Activated CD4-positive, alpha-beta T cell treated with anti-CD3 and anti-CD28 coated beads for 36 hours (primary cell): ENCODE data around the gene C9. TPM values are rescaled to one million over a fixed set of nuclear protein-coding genes. Genes with fewer than 3 reads are reported as not detected.
"Not testable (repeated sequence)": the region's sequence is repeated elsewhere in the genome, so short reads cannot be mapped to it uniquely, and the experiment has no call there.

ENCODE experiments used
- ATAC-seq: fragments of 200-7000 bp; cut with Tn5 transposase; one replicate; pipeline ENCODE4 v1.10.0; 2021; ENCODE audit warnings: mild to moderate bottlenecking, moderate library complexity
- CTCF ChIA-PET: fragments of 350-600 bp; sonication (Branson Sonifier 250); formaldehyde crosslinking; loops from one replicate; lab custom pipeline; 2021; ENCODE audit warnings: antibody characterized with exemption; lab: Charles Lee
- POLR2A ChIA-PET: fragments of 350-600 bp; sonication (Branson Sonifier 250); formaldehyde crosslinking; loops from one replicate; lab custom pipeline; 2021; ENCODE audit warnings: antibody characterized with exemption, inconsistent platforms; lab: Charles Lee
- DNase-seq: peaks from one replicate; pipeline ENCODE4 v3.0.0-alpha.2; 2020
- H3K27ac Mint-ChIP-seq: one replicate; pipeline ENCODE4 v1.8.0; 2021; ENCODE audit warnings: mixed read lengths
- H3K27me3 Mint-ChIP-seq: one replicate; pipeline ENCODE4 v1.8.0; 2021; ENCODE audit warnings: mixed read lengths
- H3K36me3 Mint-ChIP-seq: one replicate; pipeline ENCODE4 v1.8.0; 2021; ENCODE audit warnings: low read depth, mixed read lengths
- H3K4me1 Mint-ChIP-seq: one replicate; pipeline ENCODE4 v1.8.0; 2021; ENCODE audit warnings: mixed read lengths
- H3K4me3 Mint-ChIP-seq: one replicate; pipeline ENCODE4 v1.8.0; 2021; ENCODE audit warnings: mild to moderate bottlenecking, moderate library complexity, mixed read lengths
- H3K9me3 Mint-ChIP-seq: one replicate; pipeline ENCODE4 v1.8.0; 2021; ENCODE audit warnings: low read depth, mixed read lengths
- intact Hi-C, 2 experiments: fragments of 100-400 bp; cut with DNase I in 1 of 2; cut with micrococcal nuclease in 1 of 2; formaldehyde crosslinking; loops; one replicate each; pipeline versions ENCODE4 v1.14.2 to v1.15.1; 2022 to 2024; cut with DNase I, micrococcal nuclease
- total RNA-seq, 2 experiments: library from RNA; stranded (reverse); gene quantifications; one replicate each; pipeline ENCODE4 v1.2.3, GENCODE V29; 2021

Gene C9
- total RNA-seq, 2 experiments from 2014 or later = not detected

GRCh38 chr5:39284552-39284951 lies 79.7 kb downstream of the C9 start:
- Mint-ChIP-seq H3K4me1 (peaks cover 34% of the 10 kb centered on the region), H3K4me3 (no peak overlapping the region), H3K36me3 (peaks cover 13% of the 10 kb centered on the region), H3K27ac (no peak overlapping the region), H3K9me3 (peaks cover 10% of the 10 kb centered on the region), H3K27me3 (peaks cover 2% of the 10 kb centered on the region)
- ATAC-seq (no peak), DNase-seq (no peak)
- ChIA-PET POLR2A (no interaction called here), CTCF (interaction anchor here (0.9 to 11.9 kb wide), 7 partner anchors 10 to 266 kb away, joined by 3 to 165 read pairs (median 14); partner anchors contain the start of gene FYB1)
- intact Hi-C loops = loop anchor here (5.0 kb wide), 2 partner anchors 277 to 282 kb away; no protein-coding TSS in a partner anchor

GRCh38 chr5:39283231-39283818 lies 81.0 kb downstream of the C9 start:
- Mint-ChIP-seq H3K36me3 (peaks cover 18% of the 10 kb centered on the region), H3K27me3 (peaks cover 2% of the 10 kb centered on the region), H3K4me1 (peaks cover 45% of the 10 kb centered on the region), H3K9me3 (peaks cover 17% of the 10 kb centered on the region), H3K27ac (peak overlapping the region; percentile 91), H3K4me3 (no peak overlapping the region)
- ATAC-seq (peak; percentile 99), DNase-seq (peak; percentile 72)
- POLR2A ChIA-PET = no interaction called here
- CTCF ChIA-PET = interaction anchor here (0.6 to 11.9 kb wide), 34 partner anchors 9 to 365 kb away, joined by 3 to 165 read pairs (median 4); partner anchors contain the start of gene FYB1
- intact Hi-C loops = loop anchor here (1.0 to 5.0 kb wide), 5 partner anchors 66 to 281 kb away; partner anchors contain the start of gene RICTOR (in 1 of the 2)

- peaks cover 2% of the 10 kb centered on the region for H3K27me3 Mint-ChIP-seq
- intact Hi-C loops = loop anchor here (2.0 to 5.0 kb wide), 3 partner anchors 208 to 280 kb away; partner anchors contain the start of gene RICTOR (in 1 of the 2)
- H3K36me3 Mint-ChIP-seq = peaks cover 18% of the 10 kb centered on the region
- CTCF ChIA-PET = interaction anchor here (0.6 to 11.9 kb wide), 26 partner anchors 8 to 277 kb away, joined by 3 to 165 read pairs (median 4); partner anchors contain the start of gene FYB1
- H3K27ac Mint-ChIP-seq = no peak overlapping the region
- no peak overlapping the region for H3K4me3 Mint-ChIP-seq
- peaks cover 17% of the 10 kb centered on the region for H3K9me3 Mint-ChIP-seq
- POLR2A ChIA-PET = interaction anchor here (0.6 kb wide), 1 partner anchor 63 kb away, joined by 4 read pairs; the partner anchor contains the start of gene FYB1
- ATAC-seq (no peak), DNase-seq (no peak)
- H3K4me1 Mint-ChIP-seq = peaks cover 48% of the 10 kb centered on the region
These were observed 81.7 kb downstream of the C9 start for GRCh38 chr5:39282561-39282960.

- ATAC-seq, H3K27me3 Mint-ChIP-seq, H3K4me3 Mint-ChIP-seq, POLR2A ChIA-PET, DNase-seq: not testable (repeated sequence)
- Mint-ChIP-seq H3K9me3 (peaks cover 14% of the 10 kb centered on the region), H3K4me1 (peaks cover 56% of the 10 kb centered on the region), H3K36me3 (peaks cover 20% of the 10 kb centered on the region), H3K27ac (peak overlapping the region; percentile 69)
- CTCF ChIA-PET = interaction anchor here (0.8 kb wide), 1 partner anchor 59 kb away, joined by 3 read pairs; no protein-coding TSS in a partner anchor
- intact Hi-C loops = loop anchor here in 1 of 2 experiments (2.0 kb wide), 2 partner anchors 59 to 201 kb away; partner anchors contain the start of gene RICTOR
These were observed 88.4 kb downstream of the C9 start for GRCh38 chr5:39275865-39276264.

GRCh38 chr5:39274398-39275085 lies 89.8 kb downstream of the C9 start:
- H3K4me1 Mint-ChIP-seq = peaks cover 48% of the 10 kb centered on the region
- DNase-seq (no peak), ATAC-seq (peak; percentile 62)
- ChIA-PET POLR2A (no interaction called here), CTCF (interaction anchor here (0.5 to 2.8 kb wide), 10 partner anchors 9 to 347 kb away, joined by 3 to 14 read pairs (median 4); no protein-coding TSS in a partner anchor)
- no peaks in the 10 kb centered on the region for H3K27me3 Mint-ChIP-seq
- H3K27ac Mint-ChIP-seq = peak overlapping the region; percentile 98
- H3K36me3 Mint-ChIP-seq = peaks cover 10% of the 10 kb centered on the region
- intact Hi-C loops = loop anchor here in 1 of 2 experiments (1.0 to 2.0 kb wide), 3 partner anchors 43 to 200 kb away; partner anchors contain the start of gene RICTOR
- peaks cover 6% of the 10 kb centered on the region for H3K9me3 Mint-ChIP-seq
- H3K4me3 Mint-ChIP-seq = peak overlapping the region; percentile 77

GRCh38 chr5:39273314-39273954 lies 90.9 kb downstream of the C9 start:
- H3K4me3 Mint-ChIP-seq = no peak overlapping the region
- POLR2A ChIA-PET = interaction anchor here (0.6 kb wide), 1 partner anchor 42 kb away, joined by 3 read pairs; no protein-coding TSS in a partner anchor
- peaks cover 5% of the 10 kb centered on the region for H3K36me3 Mint-ChIP-seq
- H3K27me3 Mint-ChIP-seq = no peaks in the 10 kb centered on the region
- peaks cover 38% of the 10 kb centered on the region for H3K4me1 Mint-ChIP-seq
- CTCF ChIA-PET = interaction anchor here (1.0 to 2.8 kb wide), 4 partner anchors 10 to 56 kb away, joined by 3 to 12 read pairs (median 3); no protein-coding TSS in a partner anchor
- DNase-seq (no peak), ATAC-seq (peak; percentile 66)
- H3K27ac Mint-ChIP-seq = peak overlapping the region; percentile 98
- H3K9me3 Mint-ChIP-seq = no peaks in the 10 kb centered on the region
- intact Hi-C loops = no loop called here

- H3K4me3 Mint-ChIP-seq, intact Hi-C loops, H3K27ac Mint-ChIP-seq, DNase-seq, H3K27me3 Mint-ChIP-seq, ATAC-seq, H3K36me3 Mint-ChIP-seq, H3K9me3 Mint-ChIP-seq: not testable (repeated sequence)
- ChIA-PET CTCF (interaction anchor here (1.0 to 2.8 kb wide), 3 partner anchors 11 to 55 kb away, joined by 3 to 12 read pairs (median 3); no protein-coding TSS in a partner anchor), POLR2A (interaction anchor here (0.6 kb wide), 1 partner anchor 41 kb away, joined by 3 read pairs; no protein-coding TSS in a partner anchor)
- peaks cover 35% of the 10 kb centered on the region for H3K4me1 Mint-ChIP-seq
These were observed 91.4 kb downstream of the C9 start for GRCh38 chr5:39272869-39273231.

- intact Hi-C loops = loop anchor here in 1 of 2 experiments (2.0 kb wide), 1 partner anchor 16 kb away; no protein-coding TSS in a partner anchor
- no peak overlapping the region for H3K27ac Mint-ChIP-seq
- no peaks in the 10 kb centered on the region for H3K9me3 Mint-ChIP-seq
- ChIA-PET CTCF (interaction anchor here (0.6 to 1.5 kb wide), 4 partner anchors 10 to 302 kb away, joined by 3 to 4 read pairs (median 3); no protein-coding TSS in a partner anchor), POLR2A (interaction anchor here (0.6 kb wide), 1 partner anchor 194 kb away, joined by 3 read pairs; no protein-coding TSS in a partner anchor)
- ATAC-seq = no peak
- peaks cover 32% of the 10 kb centered on the region for H3K4me1 Mint-ChIP-seq
- DNase-seq = no peak
- H3K27me3 Mint-ChIP-seq = no peaks in the 10 kb centered on the region
- H3K4me3 Mint-ChIP-seq = no peak overlapping the region
- H3K36me3 Mint-ChIP-seq = no peaks in the 10 kb centered on the region
These were observed 94.0 kb downstream of the C9 start for GRCh38 chr5:39270225-39270848.

GRCh38 chr5:39267186-39267585 lies 97.1 kb downstream of the C9 start:
- intact Hi-C loops = no loop called here
- ATAC-seq = no peak
- Mint-ChIP-seq H3K4me3 (no peak overlapping the region), H3K27me3 (no peaks in the 10 kb centered on the region), H3K27ac (no peak overlapping the region), H3K4me1 (peaks cover 13% of the 10 kb centered on the region), H3K9me3 (no peaks in the 10 kb centered on the region), H3K36me3 (no peaks in the 10 kb centered on the region)
- no peak for DNase-seq
- POLR2A ChIA-PET = no interaction called here
- CTCF ChIA-PET = no interaction called here

- H3K4me3 Mint-ChIP-seq = no peak overlapping the region
- ChIA-PET CTCF (interaction anchor here (0.9 to 1.1 kb wide), 3 partner anchors 16 to 49 kb away, joined by 3 to 6 read pairs (median 3); no protein-coding TSS in a partner anchor), POLR2A (no interaction called here)
- H3K9me3 Mint-ChIP-seq = no peaks in the 10 kb centered on the region
- no peak overlapping the region for H3K27ac Mint-ChIP-seq
- H3K27me3 Mint-ChIP-seq = no peaks in the 10 kb centered on the region
- no peak for DNase-seq
- intact Hi-C loops = no loop called here
- no peak for ATAC-seq
- no peaks in the 10 kb centered on the region for H3K36me3 Mint-ChIP-seq
- peaks cover 8% of the 10 kb centered on the region for H3K4me1 Mint-ChIP-seq
These were observed 97.9 kb downstream of the C9 start for GRCh38 chr5:39266442-39266841.
